ENCODE data around the gene GNAZ. TPM values are rescaled to one million over a fixed set of nuclear protein-coding genes. Genes with fewer than 3 reads are reported as not detected.

Gene GNAZ
- total RNA-seq, 2 donors from 2014 or later = 0.37 to 2.0 TPM

DNA sequence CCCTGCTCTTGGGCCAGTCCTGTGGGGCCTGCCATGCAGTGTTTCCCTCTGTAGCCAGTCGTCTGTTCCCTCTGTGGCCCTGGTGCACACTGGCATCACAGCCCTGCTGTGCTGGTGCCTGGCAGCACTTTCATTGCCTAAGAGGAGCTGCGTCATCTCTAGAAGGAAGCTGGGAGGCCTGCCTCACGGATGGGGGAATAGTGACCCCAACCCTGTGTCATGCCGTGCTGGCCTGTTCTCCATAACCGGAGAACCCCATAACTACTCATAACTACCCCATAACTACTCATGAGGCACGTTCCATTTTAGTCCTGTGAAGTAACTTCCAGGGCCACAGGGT lies 88.9 kb downstream of the GNAZ start:
- H3K36me3 Mint-ChIP-seq (ENCODE audit: low read depth) = no peaks in the 10 kb centered on the region
- no peaks in the 10 kb centered on the region for H3K9me3 Mint-ChIP-seq
- no peak overlapping the region for H3K27ac Mint-ChIP-seq
- H3K4me1 Mint-ChIP-seq = no peaks in the 10 kb centered on the region
- no peak overlapping the region for H3K4me3 Mint-ChIP-seq
- H3K27me3 Mint-ChIP-seq = no peaks in the 10 kb centered on the region
- ATAC-seq (replicated peaks) = no peak

DNA sequence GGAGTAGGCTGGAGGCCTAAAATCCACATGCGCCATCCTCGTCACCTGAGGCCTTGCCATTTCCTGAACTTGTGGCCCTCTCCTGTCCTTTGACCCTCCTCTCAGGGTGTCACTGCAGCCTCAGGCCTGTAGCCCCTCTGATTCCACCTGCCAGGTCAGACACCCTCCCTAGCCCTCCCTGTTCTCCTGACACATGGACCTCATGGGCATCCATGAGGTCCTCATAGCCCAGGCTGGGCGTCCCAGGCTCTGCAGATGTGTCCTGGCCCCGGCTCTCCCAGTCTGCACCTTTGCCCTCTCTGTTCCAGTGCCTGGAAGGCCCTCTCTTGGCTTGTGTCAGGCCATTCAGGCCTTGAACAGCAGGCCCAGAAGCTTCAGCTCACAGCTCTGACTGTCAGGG lies 90.7 kb downstream of the GNAZ start:
- H3K36me3 Mint-ChIP-seq (ENCODE audit: low read depth) = no peaks in the 10 kb centered on the region
- ATAC-seq (replicated peaks) = no peak
- H3K27me3 Mint-ChIP-seq = no peaks in the 10 kb centered on the region
- H3K9me3 Mint-ChIP-seq = no peaks in the 10 kb centered on the region
- H3K4me3 Mint-ChIP-seq = no peak overlapping the region
- no peaks in the 10 kb centered on the region for H3K4me1 Mint-ChIP-seq
- no peak overlapping the region for H3K27ac Mint-ChIP-seq

DNA sequence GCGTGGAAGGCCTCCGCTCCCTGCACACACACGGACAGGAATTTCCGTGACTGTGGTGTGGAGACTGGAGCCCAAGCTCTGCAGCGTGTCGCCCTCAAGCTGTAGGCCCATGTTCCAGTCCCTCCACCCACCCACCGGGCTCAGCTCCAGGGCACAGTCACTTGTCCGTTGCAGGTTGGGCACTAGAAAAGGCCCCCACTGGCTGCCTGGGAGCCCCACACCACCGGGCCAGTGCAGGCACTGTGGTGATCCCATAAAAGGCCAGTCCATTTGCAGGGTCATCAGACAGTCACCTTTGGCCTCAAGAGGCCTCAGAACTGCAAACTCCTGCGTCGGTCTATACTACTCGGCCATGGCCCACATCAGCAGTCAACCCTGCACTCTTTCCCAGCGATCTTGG lies 91.3 kb downstream of the GNAZ start:
- no peak for ATAC-seq (replicated peaks)
- Mint-ChIP-seq H3K27ac (no peak overlapping the region), H3K4me3 (no peak overlapping the region), H3K9me3 (no peaks in the 10 kb centered on the region), H3K36me3 (ENCODE audit: low read depth) (no peaks in the 10 kb centered on the region), H3K27me3 (no peaks in the 10 kb centered on the region), H3K4me1 (no peaks in the 10 kb centered on the region)

DNA sequence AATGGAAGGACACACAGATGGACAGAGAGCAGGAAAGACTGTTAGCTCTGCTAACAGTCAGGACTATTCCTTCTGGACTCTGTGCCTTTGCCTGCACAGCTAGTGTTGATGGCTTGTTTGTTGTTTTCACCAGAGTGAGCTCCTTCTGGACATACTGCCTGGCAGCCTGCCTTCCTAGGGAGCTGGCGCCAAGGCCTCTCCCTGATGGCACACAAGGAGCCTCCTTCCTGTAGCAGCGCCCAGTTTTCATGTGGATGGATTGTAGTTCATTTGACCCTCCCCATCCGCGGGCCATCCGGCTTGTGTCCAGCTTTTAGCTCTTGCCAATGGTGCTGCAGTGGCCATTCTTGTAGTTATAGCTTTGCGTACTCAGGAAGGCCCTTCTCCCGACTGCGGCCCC lies 93.3 kb downstream of the GNAZ start:
- H3K27me3 Mint-ChIP-seq = no peaks in the 10 kb centered on the region
- no peak for ATAC-seq (replicated peaks)
- H3K9me3 Mint-ChIP-seq = no peaks in the 10 kb centered on the region
- H3K27ac Mint-ChIP-seq = no peak overlapping the region
- H3K36me3 Mint-ChIP-seq (ENCODE audit: low read depth) = no peaks in the 10 kb centered on the region
- H3K4me3 Mint-ChIP-seq = no peak overlapping the region
- H3K4me1 Mint-ChIP-seq = no peaks in the 10 kb centered on the region

DNA sequence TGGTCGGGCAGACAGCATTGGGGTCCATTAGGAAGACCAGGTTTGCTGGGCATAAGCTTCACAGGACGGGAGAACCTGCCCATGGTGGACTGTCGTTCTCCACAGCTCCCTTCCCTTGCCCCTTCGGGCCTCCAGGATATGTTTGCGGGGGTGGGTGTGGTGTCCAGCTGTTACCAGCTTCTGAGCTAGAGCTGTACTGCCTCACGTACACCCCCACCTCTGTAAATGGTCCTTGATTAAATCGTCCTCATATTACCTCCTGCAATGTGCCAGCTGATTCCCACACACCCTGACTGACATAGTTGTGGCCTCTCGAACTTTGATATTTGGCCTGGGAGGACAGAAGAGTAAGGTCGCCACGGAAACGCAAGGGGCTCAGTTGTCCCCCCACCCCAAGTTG lies 93.8 kb downstream of the GNAZ start:
- no peak overlapping the region for H3K27ac Mint-ChIP-seq
- no peaks in the 10 kb centered on the region for H3K9me3 Mint-ChIP-seq
- no peak overlapping the region for H3K4me3 Mint-ChIP-seq
- no peaks in the 10 kb centered on the region for H3K4me1 Mint-ChIP-seq
- no peaks in the 10 kb centered on the region for H3K27me3 Mint-ChIP-seq
- no peak for ATAC-seq (replicated peaks)
- H3K36me3 Mint-ChIP-seq (ENCODE audit: low read depth) = no peaks in the 10 kb centered on the region

DNA sequence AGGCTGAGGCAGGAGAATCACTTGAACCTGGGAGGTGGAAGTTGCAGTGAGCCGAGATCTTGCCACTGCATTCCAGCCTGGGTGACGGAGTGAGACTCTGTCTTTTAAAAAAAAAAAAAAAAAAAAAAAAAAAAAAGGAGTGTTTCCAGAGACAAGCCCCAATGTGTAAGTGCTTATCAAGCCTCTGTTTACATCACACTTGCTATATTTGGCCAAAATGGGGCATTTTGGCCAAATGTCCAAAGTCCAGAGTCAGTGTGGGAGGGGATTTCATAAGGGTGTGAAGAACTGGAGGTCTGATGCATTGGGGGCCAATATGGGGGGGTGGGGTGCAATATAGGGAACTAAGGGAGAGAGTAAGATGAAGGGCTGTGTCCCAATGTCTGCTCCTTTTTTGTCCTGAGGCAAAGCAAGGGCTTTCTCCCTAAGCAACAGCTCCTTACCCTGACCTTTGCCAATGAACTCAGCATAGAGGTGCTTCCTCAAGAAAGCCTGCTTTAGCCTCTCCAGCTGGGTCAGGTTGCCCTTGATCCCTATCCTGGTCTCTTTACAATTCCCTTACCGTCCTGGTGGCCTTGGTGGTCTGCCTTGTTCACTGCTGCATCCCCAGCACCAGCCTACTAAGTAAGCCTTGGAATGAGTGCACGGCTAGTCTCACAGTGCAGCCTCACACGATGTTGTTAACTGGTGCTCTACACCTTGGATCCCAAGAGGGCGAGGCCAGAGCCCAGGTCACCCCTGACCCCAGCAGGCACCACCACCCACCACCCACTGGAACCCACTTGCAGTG lies 95.9 kb downstream of the GNAZ start:
- Mint-ChIP-seq H3K4me1 (no peaks in the 10 kb centered on the region), H3K4me3 (no peak overlapping the region), H3K27me3 (no peaks in the 10 kb centered on the region), H3K27ac (no peak overlapping the region), H3K36me3 (ENCODE audit: low read depth) (no peaks in the 10 kb centered on the region), H3K9me3 (no peaks in the 10 kb centered on the region)
- no peak for ATAC-seq (replicated peaks)

DNA sequence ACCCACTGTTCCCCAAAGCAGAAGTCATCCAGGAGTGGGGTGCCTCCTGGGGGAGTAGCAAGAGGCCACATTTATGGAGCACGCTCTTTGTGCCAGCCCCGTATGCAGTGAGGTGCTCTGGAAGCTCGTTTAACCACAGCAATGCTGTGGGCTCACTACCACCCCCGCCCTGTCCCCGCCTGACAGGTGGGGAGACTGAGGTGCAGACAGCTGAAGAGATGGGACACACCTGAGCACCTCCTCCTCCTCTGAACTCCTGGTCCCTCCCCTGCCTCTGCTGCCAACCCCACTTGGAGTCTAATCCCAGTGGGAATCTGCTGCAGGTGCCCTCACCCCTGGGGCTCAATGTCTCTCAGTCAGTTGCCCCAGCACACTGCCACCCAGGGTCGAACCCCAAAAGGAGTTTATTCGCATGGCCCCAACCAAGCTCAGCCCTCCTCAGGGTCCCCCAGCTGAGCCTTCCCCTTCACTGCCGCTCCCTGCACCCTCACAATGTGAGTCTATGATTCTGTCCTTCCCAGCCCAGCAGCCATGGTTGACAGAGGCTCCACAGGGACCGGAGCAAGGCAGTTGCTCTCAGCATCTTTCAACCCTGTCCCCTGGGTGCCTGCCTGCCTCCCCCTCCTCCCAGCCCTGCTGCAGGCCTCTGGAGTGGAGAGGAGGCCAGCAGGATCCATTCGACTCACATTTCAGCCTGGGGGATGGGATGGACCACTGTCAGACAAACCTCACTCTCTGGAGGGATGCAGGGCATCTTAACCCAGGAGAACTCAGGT lies 96.7 kb downstream of the GNAZ start:
- H3K27me3 Mint-ChIP-seq = no peaks in the 10 kb centered on the region
- no peak overlapping the region for H3K27ac Mint-ChIP-seq
- H3K36me3 Mint-ChIP-seq (ENCODE audit: low read depth) = no peaks in the 10 kb centered on the region
- H3K4me3 Mint-ChIP-seq = no peak overlapping the region
- no peaks in the 10 kb centered on the region for H3K9me3 Mint-ChIP-seq
- no peak for ATAC-seq (replicated peaks)
- no peaks in the 10 kb centered on the region for H3K4me1 Mint-ChIP-seq

DNA sequence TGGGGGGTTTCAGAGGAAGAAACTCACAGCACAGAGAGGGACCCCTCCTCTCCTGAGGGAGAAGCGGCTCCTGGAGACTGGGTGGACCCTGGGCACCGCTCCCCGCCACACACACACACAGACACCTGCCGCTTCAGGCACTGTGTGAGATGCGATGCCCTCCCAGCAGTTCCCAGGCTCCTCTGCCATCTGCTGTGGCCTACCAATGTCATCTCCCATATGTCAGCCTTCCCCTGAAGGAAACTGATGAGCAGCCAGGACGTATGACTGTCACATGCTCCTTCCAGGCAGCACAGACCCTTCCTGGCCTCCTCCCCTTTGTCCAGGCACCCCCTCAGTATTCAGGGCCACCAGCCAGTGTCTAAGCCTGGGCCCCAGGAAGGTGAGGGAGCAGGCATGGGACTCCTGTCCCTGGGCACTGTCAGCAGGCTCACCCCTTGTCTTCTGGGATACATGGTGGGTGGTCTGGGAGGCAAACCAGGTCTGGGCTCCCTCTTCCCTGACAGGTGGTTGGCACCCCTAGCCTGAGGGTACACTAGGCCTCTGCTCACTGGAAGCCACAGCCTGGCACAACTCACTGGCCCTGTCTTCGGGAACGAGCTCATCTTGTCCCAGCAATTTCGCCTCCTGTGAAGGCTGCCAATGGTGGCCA lies 98.2 kb downstream of the GNAZ start:
- Mint-ChIP-seq H3K27me3 (no peaks in the 10 kb centered on the region), H3K9me3 (no peaks in the 10 kb centered on the region), H3K4me1 (no peaks in the 10 kb centered on the region), H3K27ac (no peak overlapping the region), H3K4me3 (no peak overlapping the region), H3K36me3 (ENCODE audit: low read depth) (no peaks in the 10 kb centered on the region)
- ATAC-seq (replicated peaks) = no peak

DNA sequence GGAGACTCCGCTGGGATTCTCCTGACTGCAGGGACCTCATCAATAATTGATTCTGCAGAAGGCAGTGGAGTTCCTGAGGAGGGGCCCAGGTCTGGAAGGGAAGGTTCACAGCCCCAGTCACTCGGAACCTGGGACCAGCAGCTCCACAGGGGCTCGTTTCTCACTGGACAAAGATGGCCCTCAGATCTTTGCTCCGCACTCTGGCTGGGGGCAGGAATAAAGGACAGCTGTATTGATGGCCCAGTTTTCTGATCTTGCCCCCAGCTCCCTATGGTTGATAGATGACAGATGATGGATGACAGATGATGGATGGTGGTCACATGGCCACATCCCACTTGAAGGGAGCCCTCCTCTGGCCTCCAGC lies 98.7 kb downstream of the GNAZ start:
- no peak for ATAC-seq (replicated peaks)
- H3K27me3 Mint-ChIP-seq = no peaks in the 10 kb centered on the region

More for the DNA sequence above, 98.7 kb downstream of the GNAZ start:
- no peak overlapping the region for H3K27ac Mint-ChIP-seq
- H3K4me1 Mint-ChIP-seq = peaks cover 3% of the 10 kb centered on the region
- H3K4me3 Mint-ChIP-seq = no peak overlapping the region
- H3K36me3 Mint-ChIP-seq (ENCODE audit: low read depth) = no peaks in the 10 kb centered on the region
- no peaks in the 10 kb centered on the region for H3K9me3 Mint-ChIP-seq

Other genes with a start within 250 kb of the GNAZ start
- gene IGLL5, start 182.7 kb upstream of the GNAZ start, total RNA-seq = not detected
- gene RSPH14, start 71.5 kb downstream of the GNAZ start, total RNA-seq = not detected
- under 1 TPM; 0.61 to 0.80 TPM for gene RAB36, start 75.0 kb downstream of the GNAZ start, total RNA-seq
- 10 to 100 TPM; 43.3 to 50.3 TPM for gene BCR, start 110.0 kb downstream of the GNAZ start, total RNA-seq

Data from activated T-helper 17 cell treated with anti-CD3 and anti-CD28 coated beads, Interleukin-2, amount 50 U/mL, for 72 hours (primary cell).